SK-N-SH (cell line): ENCODE measurements around the gene KAT6B. TPM values are rescaled to one million over a fixed set of nuclear protein-coding genes. Genes with fewer than 3 reads are reported as not detected.
A peak's percentile ranks its signal among the peaks of the same experiment; 100 is the strongest.

ENCODE experiments used
- CTCF ChIA-PET: fragments of 300-600, 350-600 bp; formaldehyde crosslinking; extraction: SDS; loops from one replicate; lab custom pipeline; 2021; lab: Yijun Ruan, JAX
- POLR2A ChIA-PET: fragments of 350-600 bp; sonication (Branson Sonifier 250); formaldehyde crosslinking; extraction: SDS; loops from one replicate; lab custom pipeline; 2020; ENCODE audit warnings: antibody characterized with exemption, inconsistent platforms; lab: Yijun Ruan, JAX
- DNase-seq: peaks from one replicate; pipeline ENCODE4 v3.0.0; 2012
- H2AFZ ChIP-seq: fragments of 200-600 bp; sonication (generic); 2 replicates; pipeline ENCODE4 v1.8.1; 2016; ENCODE audit warnings: antibody characterized with exemption, mild to moderate bottlenecking, low read depth
- H3F3A ChIP-seq: fragments of 200-600 bp; sonication (generic); replicated peaks from 2 replicates; pipeline ENCODE3; 2016; ENCODE audit warnings: antibody characterized with exemption, mild to moderate bottlenecking; ENCODE audit not compliant: insufficient read depth
- H3K27ac ChIP-seq, 2 experiments: fragments of 200-500 bp in 1 of 2; fragments of 200-600 bp in 1 of 2; sonication (Bioruptor generic) in 1 of 2; sonication (generic), shearing (Covaris generic) in 1 of 2; 2 replicates each; pipeline versions ENCODE4 v1.5.1 to v1.6.1; 2014 to 2016; ENCODE audit warnings: low read depth in 2 of 2, inconsistent platforms in 1 of 2, low read length in 1 of 2, mild to moderate bottlenecking in 1 of 2, mixed read lengths in 1 of 2
- H3K27me3 ChIP-seq: fragments of 200-600 bp; sonication (generic), shearing (Covaris generic); 2 replicates; pipeline ENCODE4 v1.6.1; 2016; ENCODE audit warnings: mixed run types; ENCODE audit not compliant: insufficient read depth
- H3K36me3 ChIP-seq, 2 experiments: fragments of 200-500 bp in 1 of 2; fragments of 200-600 bp in 1 of 2; sonication (Bioruptor generic) in 1 of 2; sonication (generic) in 1 of 2; replicated peaks in 1 of 2; 2 replicates each; pipeline versions ENCODE3 to v1.5.1; 2014 to 2016; ENCODE audit warnings: low read length in 1 of 2, mild to moderate bottlenecking in 1 of 2; ENCODE audit not compliant: insufficient read depth in 2 of 2, control insufficient read depth in 1 of 2
- H3K4me1 ChIP-seq, 2 experiments: fragments of 200-500 bp in 1 of 2; fragments of 200-600 bp in 1 of 2; sonication (Bioruptor generic) in 1 of 2; sonication (generic), shearing (Covaris generic) in 1 of 2; 2 replicates each; pipeline versions ENCODE4 v1.5.1 to v1.6.1; 2014 to 2016; ENCODE audit warnings: low read depth in 1 of 2, low read length in 1 of 2, mixed run types in 1 of 2; ENCODE audit not compliant: insufficient read depth in 2 of 2, control insufficient read depth in 1 of 2
- H3K4me2 ChIP-seq: fragments of 200-600 bp; sonication (generic), shearing (Covaris generic); 2 replicates; pipeline ENCODE4 v1.6.1; 2017; ENCODE audit warnings: mixed run types
- H3K4me3 ChIP-seq, 2 experiments: fragments of 200-500 bp in 1 of 2; fragments of 200-600 bp in 1 of 2; sonication (Bioruptor generic) in 1 of 2; sonication (generic), shearing (Covaris generic) in 1 of 2; 2 replicates each; pipeline versions ENCODE4 v1.5.1 to v1.8.1; 2014 to 2016; ENCODE audit warnings: low read depth in 2 of 2, inconsistent platforms in 1 of 2, low read length in 1 of 2, mild to moderate bottlenecking in 1 of 2, mixed read lengths in 1 of 2, moderate library complexity in 1 of 2
- H3K79me2 ChIP-seq: fragments of 200-600 bp; sonication (generic); 2 replicates; pipeline ENCODE4 v1.8.1; 2017; ENCODE audit warnings: mild to moderate bottlenecking; ENCODE audit not compliant: insufficient read depth
- H3K9ac ChIP-seq: fragments of 200-600 bp; sonication (generic); 2 replicates; pipeline ENCODE4 v1.6.1; 2017; ENCODE audit warnings: mixed run types
- H3K9me2 ChIP-seq: fragments of 200-600 bp; sonication (generic); 2 replicates; pipeline ENCODE4 v1.6.1; 2017; ENCODE audit warnings: mixed run types
- H3K9me3 ChIP-seq: fragments of 200-600 bp; sonication (generic); 2 replicates; pipeline ENCODE4 v1.6.1; 2017; ENCODE audit warnings: mixed run types, mild to moderate bottlenecking, moderate library complexity
- H4K20me1 ChIP-seq: fragments of 200-600 bp; sonication (generic); 2 replicates; pipeline ENCODE4 v1.6.1; 2017; ENCODE audit warnings: mild to moderate bottlenecking, mixed run types; ENCODE audit not compliant: insufficient read depth
- ELF1 ChIP-seq: IDR thresholded peaks from 2 replicates; pipeline ENCODE4 v1.4.0; 2012
- EP300 ChIP-seq, 2 experiments: IDR thresholded peaks; 2 replicates each; pipeline versions ENCODE4 v1.4.0 to v1.6.1; 2012; ENCODE audit warnings: borderline replicate concordance in 1 of 2, low read depth in 1 of 2, low read length in 1 of 2
- EZH2phosphoT487 ChIP-seq: fragments of 200-600 bp; sonication (generic); IDR thresholded peaks from 2 replicates; pipeline ENCODE4 v1.6.1; 2017; ENCODE audit warnings: low read depth, mixed run types, mild to moderate bottlenecking, antibody characterized with exemption, moderate library complexity, borderline replicate concordance
- FOXJ3 ChIP-seq: sonication (generic); formaldehyde crosslinking; IDR thresholded peaks from 2 replicates; pipeline ENCODE4 v1.5.1; 2020; ENCODE audit warnings: mild to moderate bottlenecking, missing genetic modification reagents
- GABPA ChIP-seq: IDR thresholded peaks from 2 replicates; pipeline ENCODE4 v1.4.0; 2012; ENCODE audit warnings: low read depth, mild to moderate bottlenecking
- GATA2 ChIP-seq: sonication (generic); formaldehyde crosslinking; IDR thresholded peaks from 2 replicates; pipeline ENCODE4 v1.5.0; 2020; ENCODE audit warnings: mild to moderate bottlenecking, missing genetic modification reagents
- IRF3 ChIP-seq: fragments of 150-350 bp; IDR thresholded peaks from 2 replicates; pipeline ENCODE4 v1.6.1; 2016; ENCODE audit warnings: mild to moderate bottlenecking, low read depth, low read length
- MAX ChIP-seq: IDR thresholded peaks from 2 replicates; pipeline ENCODE4 v1.4.0; 2012; ENCODE audit warnings: low read depth
- NFIC ChIP-seq: IDR thresholded peaks from 2 replicates; pipeline ENCODE4 v1.4.0; 2012; ENCODE audit warnings: borderline replicate concordance
- NRF1 ChIP-seq: IDR thresholded peaks from 2 replicates; pipeline ENCODE4 v1.6.1; 2012; ENCODE audit warnings: low read depth, mild to moderate bottlenecking, low read length
- PBX3 ChIP-seq: IDR thresholded peaks from 2 replicates; pipeline ENCODE4; 2012
- RAD21 ChIP-seq: IDR thresholded peaks from 2 replicates; pipeline ENCODE4 v1.6.1; 2012; ENCODE audit warnings: mild to moderate bottlenecking, low read length
- RCOR1 ChIP-seq: fragments of 150-350 bp; IDR thresholded peaks from 2 replicates; pipeline ENCODE4 v1.6.1; 2017; ENCODE audit warnings: antibody characterized with exemption, low read length
- REST ChIP-seq: IDR thresholded peaks from 2 replicates; pipeline ENCODE4 v1.6.1; 2012; ENCODE audit warnings: mild to moderate bottlenecking, low read depth, low read length, moderate library complexity
- RFX5 ChIP-seq: IDR thresholded peaks from 2 replicates; pipeline ENCODE4 v1.6.1; 2012; ENCODE audit warnings: mild to moderate bottlenecking, improper control_type of control experiment, low read length
- RXRA ChIP-seq: IDR thresholded peaks from 2 replicates; pipeline ENCODE4 v1.4.0; 2012; ENCODE audit warnings: low read depth, mild to moderate bottlenecking, borderline replicate concordance
- SIN3A ChIP-seq: IDR thresholded peaks from 2 replicates; pipeline ENCODE4 v1.6.1; 2012; ENCODE audit warnings: low read depth, mild to moderate bottlenecking, low read length, moderate library complexity, borderline replicate concordance
- TAF1 ChIP-seq: IDR thresholded peaks from 2 replicates; pipeline ENCODE4 v1.6.1; 2012; ENCODE audit warnings: low read depth, mild to moderate bottlenecking, low read length, moderate library complexity, borderline replicate concordance
- USF2 ChIP-seq: fragments of 150-350 bp; IDR thresholded peaks from 2 replicates; pipeline ENCODE4 v1.6.1; 2017; ENCODE audit warnings: antibody characterized with exemption, low read length, low read depth, borderline replicate concordance
- WGBS: methylation state at CpG from one replicate; pipeline ENCODE4 v1.1.6; 2017; ENCODE audit warnings: low lambda C conversion rate; 5-methylcytosine and 5-hydroxymethylcytosine counted together
- polyA plus RNA-seq, 3 experiments: library from polyadenylated mRNA; depleted of rRNA; stranded (reverse); fragments of >200 nt; gene quantifications; 2 replicates each; pipeline ENCODE4 v1.2.3, GENCODE V29; 2012

The KAT6B gene
- polyA plus RNA-seq, 1 of the 3 experiments (the other 2 are of a cell fraction), result 4.3 TPM

GRCh38 chr10:75015442-75015841 is 189.0 kb downstream of the KAT6B start (continued):
- TF ChIP-seq PBX3, result no peak
- TF ChIP-seq NFIC, result no peak
- no peak for TF ChIP-seq NRF1
- TF ChIP-seq, all 33 proteins: peak for 4

- Histone ChIP-seq H3F3A (no peaks in the 10 kb centered on the region), H3K9me2 (no peaks in the 10 kb centered on the region), H3K4me2 (no peak overlapping the region), H4K20me1 (no peaks in the 10 kb centered on the region), H3K79me2 (no peaks in the 10 kb centered on the region), H2AFZ (no peak overlapping the region), H3K36me3 (peaks cover 10 to 21% of the 10 kb centered on the region in 2 experiments), H3K9ac (no peak overlapping the region), H3K4me3 (no peak overlapping the region), H3K27ac (peak overlapping the region in 1 of 2 experiments; percentile 34; a peak in 1 of 4 replicates), H3K27me3 (no peaks in the 10 kb centered on the region), H3K4me1 (peaks cover 6 to 18% of the 10 kb centered on the region in 2 experiments; a peak in 2 of 4 replicates), H3K9me3 (no peaks in the 10 kb centered on the region)
- ChIA-PET CTCF (interaction anchor here (1.0 to 3.1 kb wide), 3 partner anchors 95 to 773 kb away, joined by 3 to 12 read pairs (median 4); no protein-coding TSS in a partner anchor), POLR2A (no interaction called here)
- no peak for TF ChIP-seq MAX
- TF ChIP-seq RAD21, result no peak
- no peak for TF ChIP-seq RXRA
- no peak for TF ChIP-seq TAF1
- no peak for TF ChIP-seq NRF1
- TF ChIP-seq REST, result no peak
- TF ChIP-seq IRF3, result no peak
- no peak for TF ChIP-seq USF2
- no peak for TF ChIP-seq ELF1
- TF ChIP-seq GATA2 (CRISPR knock-in tag), result no peak
- no peak for TF ChIP-seq SIN3A
- no peak for TF ChIP-seq RCOR1
- no peak for TF ChIP-seq FOXJ3 (CRISPR knock-in tag)
- no peak for TF ChIP-seq RFX5
- TF ChIP-seq EP300 (IDR thresholded peaks at IDR 0.05; ENCODE audit: borderline replicate concordance in 1 of 2, low read depth in 1 of 2, low read length in 1 of 2), result no peak
- TF ChIP-seq GABPA, result no peak
- no peak for TF ChIP-seq EZH2phosphoT487
- DNase-seq, result no peak
- WGBS, result 83% methylated on average over 3 of the region's 3 CpGs
Measured at GRCh38 chr10:75016325-75016724, 189.9 kb downstream of the KAT6B start.
